Stimulated activated CD4-positive, alpha-beta T cell treated with anti-CD3 and anti-CD28 coated beads, Interleukin-12 subunit alpha, Interleukin-12 subunit beta, amount 100 ng/mL, for 48 hours (primary cell): ENCODE measurements around the gene ENDOV.
A peak's percentile ranks its signal among the peaks of the same experiment; 100 is the strongest.

Experiments used
- DNase-seq, 3 donors: peaks; one replicate each; pipeline ENCODE4 v3.0.0-alpha.2; 2020; ENCODE audit warnings: low read depth in 2 of 3, low spot score in 1 of 3

ENDOV gene

GRCh38 chr17:80414803-80415625, at the start of gene ENDOV:
Gene ENDOV (plus strand): TSS chr17:80415167. CDS start chr17:80415195, 28 bp downstream.
- peak; percentile 77 to 91 (median 88) for DNase-seq

- no peak for DNase-seq
Observed at GRCh38 chr17:80365983-80366382, 49.0 kb upstream of the ENDOV start.

- no peak for DNase-seq
Observed at GRCh38 chr17:80367503-80367902, 47.5 kb upstream of the ENDOV start.

GRCh38 chr17:80371196-80371595, 43.8 kb upstream of the ENDOV start:
- no peak for DNase-seq

GRCh38 chr17:80372456-80372855, 42.5 kb upstream of the ENDOV start:
- DNase-seq, result no peak

- DNase-seq, result no peak
Observed at GRCh38 chr17:80372922-80373570, 41.9 kb upstream of the ENDOV start.

- DNase-seq, result no peak
Observed at GRCh38 chr17:80374039-80374731, 40.8 kb upstream of the ENDOV start.

- DNase-seq, result no peak
Observed at GRCh38 chr17:80374732-80375585, 40.0 kb upstream of the ENDOV start.

GRCh38 chr17:80376531-80376930, 38.4 kb upstream of the ENDOV start:
- DNase-seq, result no peak

- DNase-seq, result no peak
Observed at GRCh38 chr17:80377798-80378197, 37.2 kb upstream of the ENDOV start.

GRCh38 chr17:80379348-80379747, 35.6 kb upstream of the ENDOV start:
- DNase-seq, result no peak

- no peak for DNase-seq
Observed at GRCh38 chr17:80380068-80380467, 34.9 kb upstream of the ENDOV start.

GRCh38 chr17:80380555-80381002, 34.4 kb upstream of the ENDOV start:
- DNase-seq, result no peak

GRCh38 chr17:80381416-80381923, 33.5 kb upstream of the ENDOV start:
- no peak for DNase-seq

- no peak for DNase-seq
Observed at GRCh38 chr17:80382446-80382845, 32.5 kb upstream of the ENDOV start.

GRCh38 chr17:80382956-80383355, 32.0 kb upstream of the ENDOV start:
- DNase-seq, result no peak

GRCh38 chr17:80384078-80384960, 30.6 kb upstream of the ENDOV start:
- no peak for DNase-seq

GRCh38 chr17:80385046-80385445, 29.9 kb upstream of the ENDOV start:
- DNase-seq, result no peak

- DNase-seq, result no peak
Observed at GRCh38 chr17:80386341-80386740, 28.6 kb upstream of the ENDOV start.

GRCh38 chr17:80387071-80387470, 27.9 kb upstream of the ENDOV start:
- no peak for DNase-seq
